ENCODE measurements around the gene SCGB3A2.
"Not testable (repeated sequence)": the region's sequence is repeated elsewhere in the genome, so short reads cannot be mapped to it uniquely, and the experiment has no call there.

SCGB3A2 gene

GRCh38 chr5:147869112-147869511 lies 9.4 kb upstream of the SCGB3A2 start:
- DNase-seq: no peak

GRCh38 chr5:147869892-147870291 lies 8.6 kb upstream of the SCGB3A2 start:
- not testable (repeated sequence) for DNase-seq

GRCh38 chr5:147871980-147872549 lies 6.4 kb upstream of the SCGB3A2 start:
- not testable (repeated sequence) for DNase-seq

GRCh38 chr5:147872744-147873435 lies 5.6 kb upstream of the SCGB3A2 start:
- not testable (repeated sequence) for DNase-seq

GRCh38 chr5:147874118-147874875 lies 4.2 kb upstream of the SCGB3A2 start:
- DNase-seq: not testable (repeated sequence)

GRCh38 chr5:147874910-147875367 lies 3.6 kb upstream of the SCGB3A2 start:
- DNase-seq: no peak

GRCh38 chr5:147876141-147876540 lies 2.4 kb upstream of the SCGB3A2 start:
- no peak for DNase-seq

- no peak for DNase-seq
Observed at GRCh38 chr5:147876626-147877025, 1.9 kb upstream of the SCGB3A2 start.

GRCh38 chr5:147879784-147880183 lies 1.3 kb downstream of the SCGB3A2 start:
- DNase-seq: no peak

- DNase-seq: no peak
Observed at GRCh38 chr5:147880487-147880886, 2.0 kb downstream of the SCGB3A2 start.

- no peak for DNase-seq
Observed at GRCh38 chr5:147882586-147883313, 4.2 kb downstream of the SCGB3A2 start.

GRCh38 chr5:147887026-147887627 lies 8.6 kb downstream of the SCGB3A2 start:
- DNase-seq: no peak

- no peak for DNase-seq
Observed at GRCh38 chr5:147887930-147888329, 9.4 kb downstream of the SCGB3A2 start.

- DNase-seq: no peak
Observed at GRCh38 chr5:147892696-147893296, 14.3 kb downstream of the SCGB3A2 start.

GRCh38 chr5:147893820-147894219 lies 15.3 kb downstream of the SCGB3A2 start:
- no peak for DNase-seq

- no peak for DNase-seq
Observed at GRCh38 chr5:147895864-147896263, 17.4 kb downstream of the SCGB3A2 start.

- DNase-seq: no peak
Observed at GRCh38 chr5:147898875-147899401, 20.4 kb downstream of the SCGB3A2 start.

- DNase-seq: no peak
Observed at GRCh38 chr5:147901599-147902039, 23.1 kb downstream of the SCGB3A2 start.

- DNase-seq: no peak
Observed at GRCh38 chr5:147902609-147903115, 24.2 kb downstream of the SCGB3A2 start.

GRCh38 chr5:147904110-147904509 lies 25.6 kb downstream of the SCGB3A2 start:
- no peak for DNase-seq

GRCh38 chr5:147906326-147907095 lies 28.0 kb downstream of the SCGB3A2 start, which contains the start of gene C5orf46:
Gene C5orf46, minus strand, starts transcription at chr5:147906538. Its CDS starts 37 bp downstream, at chr5:147906501.
- DNase-seq: no peak
